ENCODE results near the gene NME7.

- TF ChIP-seq EZH2 (IDR thresholded peaks at IDR 0.05; ENCODE audit: insufficient read depth, poor library complexity, severe bottlenecking) (no peak), EZH2phosphoT487 (IDR thresholded peaks at IDR 0.05; ENCODE audit: insufficient read depth, low read depth) (no peak)
These were observed 228.5 kb downstream of the NME7 start for GRCh38 chr1:169138866-169139670.
